H9 (cell line): ENCODE data around the gene TUBB2A. TPM values are rescaled to one million over a fixed set of nuclear protein-coding genes. Genes with fewer than 3 reads are reported as not detected.
A peak's percentile ranks its signal among the peaks of the same experiment; 100 is the strongest.

ENCODE experiments used
- DNase-seq: peaks from one replicate; pipeline ENCODE4 v3.0.0-alpha.2; 2017
- H2AFZ ChIP-seq: one replicate; pipeline ENCODE4 v1.6.1; 2013; ENCODE audit warnings: mild to moderate bottlenecking, low read length, control low read depth, moderate library complexity
- H2AK5ac ChIP-seq: 2 replicates; pipeline ENCODE4 v1.6.1; 2013; ENCODE audit warnings: low read length, control low read depth, mixed read lengths; ENCODE audit not compliant: insufficient read length
- H2BK120ac ChIP-seq: one replicate; pipeline ENCODE4 v1.6.1; 2013; ENCODE audit warnings: low read depth, mild to moderate bottlenecking, low read length, control low read depth, inconsistent platforms; ENCODE audit not compliant: poor library complexity, severe bottlenecking
- H2BK12ac ChIP-seq: 2 replicates; pipeline ENCODE4 v1.6.1; 2013; ENCODE audit warnings: low read length, control low read depth, mixed read lengths, low read depth; ENCODE audit not compliant: insufficient read length
- H2BK15ac ChIP-seq: 2 replicates; pipeline ENCODE4 v1.6.1; 2013; ENCODE audit warnings: low read depth, low read length, control low read depth
- H2BK20ac ChIP-seq: one replicate; pipeline ENCODE4 v1.6.1; 2013; ENCODE audit warnings: low read depth, mild to moderate bottlenecking, low read length, control low read depth, inconsistent platforms; ENCODE audit not compliant: poor library complexity, severe bottlenecking
- H2BK5ac ChIP-seq: 2 replicates; pipeline ENCODE4 v1.6.1; 2013; ENCODE audit warnings: low read length, control low read depth, mixed read lengths; ENCODE audit not compliant: insufficient read length
- H3K14ac ChIP-seq: 2 replicates; pipeline ENCODE4 v1.6.1; 2013; ENCODE audit warnings: low read length, control low read depth; ENCODE audit not compliant: insufficient read depth
- H3K18ac ChIP-seq: 2 replicates; pipeline ENCODE4 v1.6.1; 2013; ENCODE audit warnings: low read depth, mild to moderate bottlenecking, mixed read lengths, low read length, control low read depth; ENCODE audit not compliant: insufficient read length
- H3K23ac ChIP-seq: 2 replicates; pipeline ENCODE4 v1.6.1; 2013; ENCODE audit warnings: low read length, control low read depth, mixed read lengths, low read depth; ENCODE audit not compliant: insufficient read length
- H3K23me2 ChIP-seq: 2 replicates; pipeline ENCODE4 v1.6.1; 2013; ENCODE audit warnings: low read depth, mild to moderate bottlenecking, mixed read lengths, low read length, control low read depth; ENCODE audit not compliant: insufficient read length, poor library complexity, severe bottlenecking
- H3K27ac ChIP-seq: 2 replicates; pipeline ENCODE4 v1.5.1; 2013; ENCODE audit warnings: low read length, control low read depth, mixed read lengths, low read depth; ENCODE audit not compliant: insufficient read length
- H3K27me3 ChIP-seq: 2 replicates; pipeline ENCODE4 v1.6.1; 2013; ENCODE audit warnings: low read length, control low read depth, inconsistent platforms; ENCODE audit not compliant: insufficient read depth
- H3K4ac ChIP-seq: 2 replicates; pipeline ENCODE4 v1.6.1; 2013; ENCODE audit warnings: low read depth, mild to moderate bottlenecking, control low read depth, inconsistent platforms, low read length, moderate library complexity
- H3K4me1 ChIP-seq: 2 replicates; pipeline ENCODE4 v1.6.1; 2013; ENCODE audit warnings: low read length, control low read depth, inconsistent platforms; ENCODE audit not compliant: insufficient read depth
- H3K4me2 ChIP-seq: 2 replicates; pipeline ENCODE4 v1.6.1; 2013; ENCODE audit warnings: low read length, control low read depth, mixed read lengths; ENCODE audit not compliant: insufficient read length, insufficient read depth
- H3K56ac ChIP-seq: 2 replicates; pipeline ENCODE4 v1.6.1; 2013; ENCODE audit warnings: low read depth, mild to moderate bottlenecking, mixed read lengths, low read length, control low read depth; ENCODE audit not compliant: insufficient read length
- H3K79me1 ChIP-seq: 2 replicates; pipeline ENCODE4 v1.6.1; 2013; ENCODE audit warnings: low read depth, mild to moderate bottlenecking, moderate library complexity, low read length, control low read depth, inconsistent platforms; ENCODE audit not compliant: insufficient read depth, poor library complexity, severe bottlenecking
- H3K79me2 ChIP-seq: 2 replicates; pipeline ENCODE4 v1.6.1; 2013; ENCODE audit warnings: low read length, control low read depth, inconsistent platforms; ENCODE audit not compliant: insufficient read depth
- H3K9ac ChIP-seq: 2 replicates; pipeline ENCODE4 v1.6.1; 2013; ENCODE audit warnings: low read length, control low read depth, mixed read lengths; ENCODE audit not compliant: insufficient read length; ENCODE audit errors: extremely low read depth
- H3K9me3 ChIP-seq: one replicate; pipeline ENCODE4 v1.6.1; 2013; ENCODE audit warnings: low read depth, low read length, inconsistent platforms; ENCODE audit not compliant: control insufficient read depth
- H3T11ph ChIP-seq: one replicate; pipeline ENCODE4 v1.6.1; 2013; ENCODE audit warnings: mild to moderate bottlenecking, low read length, control low read depth, inconsistent platforms
- H4K20me1 ChIP-seq: one replicate; pipeline ENCODE4 v1.6.1; 2013; ENCODE audit not compliant: control insufficient read depth, insufficient read length, insufficient read depth
- H4K5ac ChIP-seq: 2 replicates; pipeline ENCODE4 v1.6.1; 2013; ENCODE audit warnings: low read depth, mild to moderate bottlenecking, mixed read lengths, low read length, control low read depth; ENCODE audit not compliant: insufficient read length
- H4K8ac ChIP-seq: replicated peaks from 2 replicates; pipeline ENCODE4 v1.6.1; 2013; ENCODE audit warnings: low read length, control low read depth, mixed read lengths, low read depth; ENCODE audit not compliant: insufficient read length
- H4K91ac ChIP-seq: 2 replicates; pipeline ENCODE4 v1.6.1; 2013; ENCODE audit warnings: low read depth, mild to moderate bottlenecking, moderate library complexity, mixed read lengths, low read length, control low read depth; ENCODE audit not compliant: insufficient read length
- H3K27ac Mint-ChIP-seq, 3 experiments: 2 replicates in 2 of 3; 3 replicates in 1 of 3; pipeline ENCODE4 v1.8.0; 2020 to 2021; ENCODE audit warnings: mixed read lengths in 3 of 3, mild to moderate bottlenecking in 1 of 3, moderate library complexity in 1 of 3
- H3K27me3 Mint-ChIP-seq: 2 replicates; pipeline ENCODE4 v1.8.0; 2021; ENCODE audit warnings: low read depth, mild to moderate bottlenecking, moderate library complexity, mixed read lengths
- H3K36me3 Mint-ChIP-seq, 3 experiments: 2 replicates in 2 of 3; 3 replicates in 1 of 3; pipeline ENCODE4 v1.8.0; 2020 to 2021; ENCODE audit warnings: low read depth in 3 of 3, mixed read lengths in 3 of 3; ENCODE audit not compliant: insufficient read depth in 1 of 3
- H3K4me1 Mint-ChIP-seq, 2 experiments: 2 replicates each; pipeline ENCODE4 v1.8.0; 2020; ENCODE audit warnings: mixed read lengths in 2 of 2
- H3K4me3 Mint-ChIP-seq, 2 experiments: 2 replicates in 1 of 2; 3 replicates in 1 of 2; pipeline ENCODE4 v1.8.0; 2020 to 2021; ENCODE audit warnings: mild to moderate bottlenecking in 2 of 2, mixed read lengths in 2 of 2, moderate library complexity in 1 of 2
- H3K9me3 Mint-ChIP-seq, 2 experiments: 2 replicates in 1 of 2; 3 replicates in 1 of 2; pipeline ENCODE4 v1.8.0; 2020; ENCODE audit warnings: mild to moderate bottlenecking in 2 of 2, mixed read lengths in 2 of 2, moderate library complexity in 1 of 2
- WGBS: extraction: QIAGEN DNeasy Blood & Tissue Kit; methylation state at CpG from one replicate; pipeline ENCODE4 v1.1.7; 2013; ENCODE audit warnings: missing lambda C conversion rate, low lambda C conversion rate, mixed read lengths; ENCODE audit not compliant: insufficient read length; ENCODE audit errors: extremely low coverage; 5-methylcytosine and 5-hydroxymethylcytosine counted together
- total RNA-seq: library from RNA; stranded (reverse); gene quantifications from 2 replicates; pipeline ENCODE4 v1.2.1, GENCODE V29; 2021
- TF ChIP-seq, protein P1 (sequence below): fragments of 200-600 bp; sonication (generic); conservative IDR thresholded peaks from 3 replicates; pipeline ENCODE4 v1.8.0; 2021; ENCODE audit warnings: antibody characterized with exemption, mild to moderate bottlenecking

The TUBB2A gene
- total RNA-seq, 1 experiment from 2014 or later = 258 TPM

DNA sequence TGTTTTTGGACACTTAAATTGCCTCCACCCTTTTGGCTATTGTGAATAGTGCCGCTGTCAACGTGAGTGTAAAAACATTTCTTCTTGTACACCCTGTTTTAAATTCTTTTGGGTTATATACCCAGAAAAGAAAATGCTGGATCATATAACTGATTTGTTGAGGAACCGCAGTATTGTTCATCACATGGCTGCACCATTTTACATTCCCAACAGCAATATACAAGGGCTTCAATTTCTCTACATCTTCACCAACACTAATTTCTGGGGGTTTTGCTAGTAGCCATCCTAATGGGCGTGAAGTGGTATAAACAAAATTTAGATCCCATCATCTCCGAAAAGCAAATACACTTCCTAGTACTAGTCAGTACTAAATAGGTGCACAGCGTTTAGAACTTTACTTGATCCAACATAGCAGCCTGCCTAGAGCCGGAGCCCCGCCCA lies 39.4 kb downstream of the TUBB2A start:
- H4K8ac ChIP-seq = no peak overlapping the region
- no peaks in the 10 kb centered on the region; the same call in 1 of the 2 replicates for H3K79me2 ChIP-seq
- H3K23me2 ChIP-seq = no peaks in the 10 kb centered on the region
- Mint-ChIP-seq H3K27me3 (no peaks in the 10 kb centered on the region), H3K36me3 (peaks cover 2 to 16% (median 7%) of the 10 kb centered on the region in 3 experiments), H3K4me3 (peak overlapping the region; percentile 80), H3K4me1 (peaks cover 17 to 19% of the 10 kb centered on the region in 2 experiments), H3K27ac (peak overlapping the region; percentile 80 to 94 (median 94)), H3K9me3 (no peaks in the 10 kb centered on the region; a peak in 1 of 5 replicates)
- no peaks in the 10 kb centered on the region for H3K9me3 ChIP-seq
- no peak overlapping the region for H3K4ac ChIP-seq
- H3K4me2 ChIP-seq = peak overlapping the region; percentile 44
- no peaks in the 10 kb centered on the region for H4K20me1 ChIP-seq
- H2BK12ac ChIP-seq = no peak overlapping the region
- H3K18ac ChIP-seq = no peak overlapping the region
- no peak overlapping the region for H2BK15ac ChIP-seq
- H4K91ac ChIP-seq = no peak overlapping the region
- no peak overlapping the region for H2BK5ac ChIP-seq
- H3K23ac ChIP-seq = no peak overlapping the region
- H3K14ac ChIP-seq = no peak overlapping the region
- H3K9ac ChIP-seq = peak overlapping the region; percentile 64
- peak overlapping the region; percentile 27 for H3K27ac ChIP-seq
- WGBS = no CpG with 5 or more reads among the region's 8 CpGs
- H2AK5ac ChIP-seq = no peak overlapping the region
- no peak overlapping the region for H2BK120ac ChIP-seq
- H4K5ac ChIP-seq = no peak overlapping the region
- H3K4me1 ChIP-seq = no peaks in the 10 kb centered on the region; the same call in 1 of the 2 replicates
- H3T11ph ChIP-seq = no peak overlapping the region
- no peaks in the 10 kb centered on the region for H3K79me1 ChIP-seq
- no peak overlapping the region for H2BK20ac ChIP-seq
- DNase-seq = no peak
- H3K56ac ChIP-seq = no peak overlapping the region
- TF ChIP-seq, protein P1, sequence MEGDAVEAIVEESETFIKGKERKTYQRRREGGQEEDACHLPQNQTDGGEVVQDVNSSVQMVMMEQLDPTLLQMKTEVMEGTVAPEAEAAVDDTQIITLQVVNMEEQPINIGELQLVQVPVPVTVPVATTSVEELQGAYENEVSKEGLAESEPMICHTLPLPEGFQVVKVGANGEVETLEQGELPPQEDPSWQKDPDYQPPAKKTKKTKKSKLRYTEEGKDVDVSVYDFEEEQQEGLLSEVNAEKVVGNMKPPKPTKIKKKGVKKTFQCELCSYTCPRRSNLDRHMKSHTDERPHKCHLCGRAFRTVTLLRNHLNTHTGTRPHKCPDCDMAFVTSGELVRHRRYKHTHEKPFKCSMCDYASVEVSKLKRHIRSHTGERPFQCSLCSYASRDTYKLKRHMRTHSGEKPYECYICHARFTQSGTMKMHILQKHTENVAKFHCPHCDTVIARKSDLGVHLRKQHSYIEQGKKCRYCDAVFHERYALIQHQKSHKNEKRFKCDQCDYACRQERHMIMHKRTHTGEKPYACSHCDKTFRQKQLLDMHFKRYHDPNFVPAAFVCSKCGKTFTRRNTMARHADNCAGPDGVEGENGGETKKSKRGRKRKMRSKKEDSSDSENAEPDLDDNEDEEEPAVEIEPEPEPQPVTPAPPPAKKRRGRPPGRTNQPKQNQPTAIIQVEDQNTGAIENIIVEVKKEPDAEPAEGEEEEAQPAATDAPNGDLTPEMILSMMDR = no peak
- H3K27me3 ChIP-seq = no peaks in the 10 kb centered on the region
- H2AFZ ChIP-seq = no peak overlapping the region
